IPS-NIHi7 (cell line): Measurements from ENCODE around the gene TEP1.
"Not testable (repeated sequence)": the region's sequence is repeated elsewhere in the genome, so short reads cannot be mapped to it uniquely, and the experiment has no call there.

Experiments used
- DNase-seq: peaks from one replicate; pipeline ENCODE4 v3.0.0; 2012; ENCODE audit warnings: mixed read lengths; ENCODE audit errors: extremely low spot score

The TEP1 gene

GRCh38 chr14:20341646-20342045 is 71.7 kb downstream of the TEP1 start:
- no peak for DNase-seq

GRCh38 chr14:20341032-20341431 is 72.3 kb downstream of the TEP1 start:
- DNase-seq, result not testable (repeated sequence)

GRCh38 chr14:20334017-20334416 is 79.3 kb downstream of the TEP1 start:
- no peak for DNase-seq

GRCh38 chr14:20333494-20333841 is 79.8 kb downstream of the TEP1 start:
- DNase-seq, result no peak

GRCh38 chr14:20332788-20333493 is 80.4 kb downstream of the TEP1 start, which contains the start of gene CCNB1IP1:
Gene CCNB1IP1, minus strand, starts transcription at chr14:20333279. Its CDS starts 16,756 bp downstream, at chr14:20316523.
- DNase-seq, result peak; percentile 89

- DNase-seq, result no peak
These were observed 80.9 kb downstream of the TEP1 start for GRCh38 chr14:20332431-20332787.

GRCh38 chr14:20331053-20331613 is 82.2 kb downstream of the TEP1 start:
- no peak for DNase-seq

GRCh38 chr14:20329355-20329754 is 83.9 kb downstream of the TEP1 start:
- no peak for DNase-seq

GRCh38 chr14:20328705-20329104 is 84.6 kb downstream of the TEP1 start:
- no peak for DNase-seq

GRCh38 chr14:20327005-20327869 is 86.1 kb downstream of the TEP1 start:
- DNase-seq, result peak; percentile 32

- DNase-seq, result no peak
These were observed 95.6 kb downstream of the TEP1 start for GRCh38 chr14:20317720-20318119.
